Lower leg skin (tissue), 3 donors: ENCODE measurements around the gene CCDC197.

Experiments used
- CTCF ChIP-seq, 3 donors: fragments of 450-650 bp; IDR thresholded peaks; one replicate each; pipeline ENCODE4 v1.5.1; 2016; ENCODE audit warnings: antibody characterized with exemption in 3 of 3, mild to moderate bottlenecking in 3 of 3, moderate library complexity in 2 of 3
- POLR2A ChIP-seq, 2 donors: fragments of 450-650 bp; IDR thresholded peaks; one replicate each; pipeline ENCODE4 v1.6.1; 2016 to 2017; ENCODE audit warnings: antibody characterized with exemption in 2 of 2, mild to moderate bottlenecking in 1 of 2, moderate library complexity in 1 of 2

- no peak for TF ChIP-seq POLR2A (IDR thresholded peaks at IDR 0.05)
- TF ChIP-seq CTCF (IDR thresholded peaks at IDR 0.05): no peak
Measured at GRCh38 chr14:93956514-93957332, 40.4 kb upstream of the CCDC197 start.
